NCI-H345 (cell line): ENCODE results near the gene SLC2A11.
A peak's percentile ranks its signal among the peaks of the same experiment; 100 is the strongest.
"Not testable (repeated sequence)": the region's sequence is repeated elsewhere in the genome, so short reads cannot be mapped to it uniquely, and the experiment has no call there.

Experiments
- DNase-seq: peaks from one replicate; lab custom pipeline; 2025; lab: John Stamatoyannopoulos, UW

The SLC2A11 gene

GRCh38 chr22:23891726-23892125, 34.1 kb downstream of the SLC2A11 start:
- DNase-seq: no peak

- DNase-seq: no peak
These were observed 34.5 kb downstream of the SLC2A11 start for GRCh38 chr22:23892130-23892529.

GRCh38 chr22:23892706-23893105, 35.0 kb downstream of the SLC2A11 start:
- DNase-seq: no peak

DNA sequence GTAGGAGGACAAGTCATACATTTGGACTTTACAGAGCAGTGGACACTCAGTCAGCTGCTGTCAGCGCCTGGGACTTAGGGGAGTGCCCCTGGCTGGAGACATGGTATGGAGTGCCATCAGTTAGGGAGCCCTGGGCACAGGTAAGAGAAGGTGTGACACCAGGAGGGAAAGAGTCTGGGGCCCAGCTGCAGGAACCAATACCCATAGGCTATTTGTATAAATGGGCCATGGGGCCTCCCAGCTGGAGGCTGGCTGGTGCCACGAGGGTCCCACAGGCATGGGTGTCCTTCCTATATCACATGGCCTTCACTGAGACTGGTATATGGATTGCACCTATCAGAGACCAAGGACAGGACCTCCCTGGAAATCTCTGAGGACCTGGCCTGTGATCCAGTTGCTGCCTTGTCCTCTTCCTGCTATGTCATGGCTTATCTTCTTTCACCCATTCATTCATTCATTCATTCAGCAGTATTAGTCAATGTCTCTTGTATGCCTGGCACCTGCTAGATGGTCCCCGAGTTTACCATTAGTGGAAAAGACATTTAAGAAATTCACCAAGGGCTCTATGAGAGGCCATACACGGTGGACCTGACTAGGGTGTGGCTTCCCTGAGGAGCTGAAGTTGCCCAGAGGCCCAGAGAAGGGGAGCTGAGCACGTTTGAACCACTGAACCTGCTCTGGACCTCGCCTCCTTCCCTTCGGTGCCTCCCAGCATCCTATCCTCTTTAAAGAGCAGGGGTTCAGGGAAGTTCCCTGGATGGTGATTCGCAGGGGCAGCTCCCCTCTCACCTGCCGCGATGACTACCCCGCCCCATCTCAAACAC, 35.7 kb downstream of the SLC2A11 start:
- no peak for DNase-seq

DNA sequence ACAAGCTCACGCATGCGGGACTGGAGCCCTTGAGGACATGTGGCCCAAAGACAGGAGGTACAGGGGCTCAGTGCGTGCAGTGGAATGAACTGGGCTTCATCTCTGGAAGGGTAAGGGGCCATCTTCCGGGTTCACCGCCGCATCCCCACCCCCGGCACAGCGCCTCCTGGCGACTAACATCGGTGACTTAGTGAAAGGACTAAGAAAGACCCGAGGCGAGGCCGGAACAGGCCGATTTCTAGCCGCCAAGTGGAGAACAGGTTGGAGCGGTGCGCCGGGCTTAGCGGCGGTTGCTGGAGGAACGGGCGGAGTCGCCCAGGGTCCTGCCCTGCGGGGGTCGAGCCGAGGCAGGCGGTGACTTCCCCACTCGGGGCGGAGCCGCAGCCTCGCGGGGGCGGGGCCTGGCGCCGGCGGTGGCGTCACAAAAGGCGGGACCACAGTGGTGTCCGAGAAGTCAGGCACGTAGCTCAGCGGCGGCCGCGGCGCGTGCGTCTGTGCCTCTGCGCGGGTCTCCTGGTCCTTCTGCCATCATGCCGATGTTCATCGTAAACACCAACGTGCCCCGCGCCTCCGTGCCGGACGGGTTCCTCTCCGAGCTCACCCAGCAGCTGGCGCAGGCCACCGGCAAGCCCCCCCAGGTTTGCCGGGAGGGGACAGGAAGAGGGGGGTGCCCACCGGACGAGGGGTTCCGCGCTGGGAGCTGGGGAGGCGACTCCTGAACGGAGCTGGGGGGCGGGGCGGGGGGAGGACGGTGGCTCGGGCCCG, 36.5 kb downstream of the SLC2A11 start, which contains the start of gene MIF:
TSS of gene MIF (plus strand) at position 439 of the 765 bp plus-strand sequence. CDS start at position 531, 92 bp downstream.
- DNase-seq: peak; percentile 97

- DNase-seq: peak; percentile 89
These were observed 37.3 kb downstream of the SLC2A11 start for GRCh38 chr22:23894710-23895598.

- no peak for DNase-seq
These were observed 38.0 kb downstream of the SLC2A11 start for GRCh38 chr22:23895599-23896144.

DNA sequence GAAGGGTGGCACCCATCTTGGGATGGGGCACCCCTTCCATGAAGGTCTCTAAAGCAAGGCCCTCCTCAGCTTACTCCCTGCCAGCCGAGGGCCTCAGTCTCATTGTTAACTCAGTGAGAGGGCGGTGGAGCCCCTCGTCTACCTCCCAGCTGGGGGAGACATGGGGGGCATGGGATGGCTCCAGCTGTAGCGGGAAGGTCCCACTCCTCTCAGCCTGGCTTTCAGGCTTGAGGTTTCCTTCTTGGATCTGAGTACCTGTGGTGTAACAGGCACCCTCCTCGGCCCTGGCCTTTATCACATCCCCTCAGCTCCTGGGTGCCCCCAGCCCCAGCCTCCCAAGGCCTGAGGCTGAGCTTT, 38.5 kb downstream of the SLC2A11 start:
- DNase-seq: no peak

GRCh38 chr22:23896523-23897186, 39.0 kb downstream of the SLC2A11 start:
- DNase-seq: no peak

DNA sequence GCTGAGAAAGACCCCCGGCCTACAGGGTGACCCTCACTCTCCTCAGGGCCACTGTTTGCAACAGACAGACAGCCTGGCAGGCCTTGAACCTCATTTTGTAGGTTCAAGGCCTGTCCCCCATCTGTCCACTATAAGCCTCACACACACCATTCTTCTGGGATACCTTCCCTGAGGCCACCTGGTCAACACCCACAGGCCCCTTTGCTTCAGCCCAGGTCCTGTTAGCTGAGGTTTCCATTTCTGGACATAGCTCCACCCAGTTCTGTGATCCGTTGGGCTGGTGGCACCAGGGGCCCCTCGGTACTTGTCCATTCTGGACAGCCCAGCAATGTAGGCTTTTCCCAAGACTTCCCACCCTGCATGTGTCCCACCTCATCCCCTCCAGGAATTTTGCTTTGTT, 39.6 kb downstream of the SLC2A11 start:
- no peak for DNase-seq

DNA sequence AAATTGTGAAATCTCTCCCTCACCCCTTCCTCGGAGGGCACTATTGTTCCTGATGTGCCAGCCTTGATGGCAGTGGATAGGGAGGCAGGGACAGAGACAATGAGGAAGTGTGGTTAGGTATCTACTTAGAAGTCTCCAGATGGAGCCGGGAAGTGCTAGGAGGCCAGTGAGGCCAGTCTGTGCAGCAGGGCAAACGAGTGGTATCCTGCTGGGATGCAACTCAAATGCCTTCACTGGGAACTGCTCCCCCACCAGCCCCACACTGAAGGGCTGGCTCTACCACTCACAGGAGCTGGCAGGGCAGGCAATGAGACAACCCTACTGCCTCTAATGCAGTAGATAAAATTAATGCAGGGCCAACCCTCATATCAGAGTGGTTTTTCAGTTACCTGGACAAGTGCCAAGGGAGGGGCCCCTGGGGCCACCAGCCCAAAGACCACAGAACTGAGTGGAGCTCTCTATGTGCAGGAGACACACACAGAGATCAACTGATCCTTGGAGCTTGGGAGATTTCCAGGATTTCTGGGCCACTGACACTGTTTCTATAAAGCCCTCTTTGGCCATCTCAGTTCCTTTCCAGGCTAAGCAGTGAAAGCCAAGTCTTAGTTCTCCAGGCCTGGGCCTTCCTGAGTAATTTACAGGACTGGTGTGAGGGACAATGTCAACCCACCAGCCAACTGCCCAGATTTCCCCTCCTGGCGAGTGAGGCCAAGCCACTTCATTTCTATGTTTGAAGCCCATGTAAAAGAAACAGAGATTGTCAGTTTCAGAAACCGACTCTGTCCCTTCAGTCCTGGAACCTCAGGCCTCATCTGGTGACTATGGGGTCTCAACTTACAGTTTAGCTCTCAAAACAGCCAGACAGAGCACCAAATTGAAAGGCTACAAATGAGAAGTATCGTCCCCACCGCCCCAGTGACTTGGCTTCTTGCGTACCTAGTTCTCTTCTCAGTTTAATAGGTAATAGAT, 40.6 kb downstream of the SLC2A11 start:
- peak; percentile 15 for DNase-seq

GRCh38 chr22:23899042-23899745, 41.5 kb downstream of the SLC2A11 start:
- DNase-seq: no peak

DNA sequence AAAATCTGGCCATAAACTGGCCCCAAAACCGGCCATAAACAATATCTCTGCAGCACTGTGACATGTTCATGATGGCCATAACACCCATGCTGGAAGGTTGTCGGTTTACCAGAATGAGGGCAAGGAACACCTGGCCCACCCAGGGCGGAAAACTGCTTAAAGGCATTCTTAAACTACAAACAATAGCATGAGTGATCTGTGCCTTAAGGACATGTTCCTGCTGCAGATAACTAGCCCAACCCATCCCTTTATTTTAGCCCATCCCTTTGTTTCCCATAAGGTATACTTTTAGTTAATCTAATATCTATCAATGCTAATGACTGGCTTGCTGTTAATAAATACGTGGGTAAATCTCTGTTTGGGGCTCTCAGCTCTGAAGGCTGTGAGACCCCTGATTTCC, 42.6 kb downstream of the SLC2A11 start:
- not testable (repeated sequence) for DNase-seq

DNA sequence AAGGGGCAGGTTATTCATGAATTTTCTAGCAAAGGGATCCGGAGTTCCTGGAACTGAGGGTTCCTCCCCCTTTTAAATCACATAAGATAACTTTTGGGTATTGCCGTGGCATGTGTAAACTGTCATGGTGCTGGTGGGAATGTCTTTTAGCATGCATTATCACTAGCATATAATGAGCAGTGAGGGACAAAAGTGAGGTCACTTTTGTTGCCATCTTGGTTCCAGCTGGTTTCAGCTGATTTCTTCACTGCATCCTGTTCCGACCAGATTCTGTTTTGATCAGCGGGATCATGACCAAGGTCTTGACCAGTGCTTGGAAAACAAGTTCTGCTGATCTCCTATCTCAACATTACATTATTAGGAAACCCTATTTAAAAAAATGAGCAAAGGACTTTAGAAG, 43.9 kb downstream of the SLC2A11 start:
- DNase-seq: no peak

DNA sequence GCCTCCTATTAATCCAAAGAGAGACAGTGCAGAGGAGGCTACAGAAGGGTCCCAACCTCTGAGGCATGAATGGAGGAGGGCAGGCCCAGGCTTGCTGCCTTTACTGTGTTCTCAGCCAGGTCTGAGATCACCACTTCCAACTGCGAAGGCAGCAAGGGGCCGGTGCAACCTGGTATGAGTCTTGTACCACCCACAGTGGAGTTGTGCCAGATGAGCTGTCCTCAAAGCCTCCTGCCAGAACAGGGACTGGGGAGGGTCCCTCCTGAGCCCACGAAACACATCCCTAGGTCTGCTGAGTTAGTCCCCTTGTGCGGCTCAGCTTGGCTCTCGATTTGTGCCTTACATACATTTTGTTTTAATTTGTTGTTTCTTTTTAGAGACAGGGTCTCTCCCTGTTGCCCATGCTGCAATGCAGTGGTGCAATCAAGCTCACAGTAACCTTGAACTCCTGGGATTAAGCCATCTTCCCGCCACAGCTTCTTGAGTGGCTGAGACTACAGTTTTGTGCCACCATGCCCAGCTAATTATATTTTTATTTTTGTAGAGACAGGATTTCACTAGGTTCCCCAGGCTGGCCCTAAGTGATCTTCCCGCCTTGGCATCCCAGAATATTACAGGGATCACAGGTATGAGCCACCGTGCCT, 45.8 kb downstream of the SLC2A11 start:
- peak; percentile 69 for DNase-seq

- DNase-seq: no peak
These were observed 47.0 kb downstream of the SLC2A11 start for GRCh38 chr22:23904573-23905254.

- DNase-seq: no peak
These were observed 49.0 kb downstream of the SLC2A11 start for GRCh38 chr22:23906641-23907040.

GRCh38 chr22:23907423-23907822, 49.7 kb downstream of the SLC2A11 start:
- not testable (repeated sequence) for DNase-seq
